ENCODE data around the gene MSL3B.

Gene MSL3B

GRCh38 chr2:233912691-233913423 lies 44.7 kb upstream of the MSL3B start:
- H3K4me1 ChIP-seq (ENCODE audit: low read length): no peaks in the 10 kb centered on the region

GRCh38 chr2:233907627-233908026 lies 39.4 kb upstream of the MSL3B start:
- Histone ChIP-seq H3K27me3 (replicated peaks; ENCODE audit: insufficient read depth, low read length) (no peaks in the 10 kb centered on the region), H3K4me1 (ENCODE audit: low read length) (no peaks in the 10 kb centered on the region), H3F3A (ENCODE audit: insufficient read depth, low read length) (no peaks in the 10 kb centered on the region), H3K9me2 (replicated peaks; ENCODE audit: insufficient read depth, low read length) (no peaks in the 10 kb centered on the region), H3K36me3 (replicated peaks; ENCODE audit: insufficient read depth, low read length) (no peaks in the 10 kb centered on the region), H3K9ac (ENCODE audit: low read length) (no peak overlapping the region), H4K20me1 (ENCODE audit: insufficient read depth, low read length) (no peaks in the 10 kb centered on the region), H3K27ac (ENCODE audit: low read length) (no peak overlapping the region), H2AFZ (ENCODE audit: low read length) (no peak overlapping the region), H3K79me2 (ENCODE audit: low read length) (no peaks in the 10 kb centered on the region), H3K4me2 (ENCODE audit: low read depth, low read length) (no peak overlapping the region), H3K4me3 (ENCODE audit: low read length) (no peak overlapping the region), H3K9me3 (replicated peaks; ENCODE audit: insufficient read depth, low read length) (no peaks in the 10 kb centered on the region)
- TF ChIP-seq EZH2 (optimal IDR thresholded peaks at IDR 0.05; ENCODE audit: low read depth, low read length) (no peak), CTCF (IDR thresholded peaks at IDR 0.05; ENCODE audit: low read length) (no peak), EZH2phosphoT487 (IDR thresholded peaks at IDR 0.05; ENCODE audit: low read length) (no peak)
- no peak for DNase-seq

More at GRCh38 chr2:233912691-233913423, 44.7 kb upstream of the MSL3B start:
- no peak overlapping the region for H3K4me2 ChIP-seq (ENCODE audit: low read depth, low read length)
- no peak overlapping the region for H3K4me3 ChIP-seq (ENCODE audit: low read length)
- H3K27me3 ChIP-seq (replicated peaks; ENCODE audit: insufficient read depth, low read length): no peaks in the 10 kb centered on the region
- H3K27ac ChIP-seq (ENCODE audit: low read length): no peak overlapping the region
- no peaks in the 10 kb centered on the region for H3K79me2 ChIP-seq (ENCODE audit: low read length)
- no peaks in the 10 kb centered on the region for H3F3A ChIP-seq (ENCODE audit: insufficient read depth, low read length)
- H3K9me3 ChIP-seq (replicated peaks; ENCODE audit: insufficient read depth, low read length): no peaks in the 10 kb centered on the region
- H2AFZ ChIP-seq (ENCODE audit: low read length): no peak overlapping the region
- H4K20me1 ChIP-seq (ENCODE audit: insufficient read depth, low read length): no peaks in the 10 kb centered on the region
- no peak for DNase-seq
- TF ChIP-seq CTCF (IDR thresholded peaks at IDR 0.05; ENCODE audit: low read length) (no peak), EZH2phosphoT487 (IDR thresholded peaks at IDR 0.05; ENCODE audit: low read length) (no peak), EZH2 (optimal IDR thresholded peaks at IDR 0.05; ENCODE audit: low read depth, low read length) (no peak)
- no peaks in the 10 kb centered on the region for H3K36me3 ChIP-seq (replicated peaks; ENCODE audit: insufficient read depth, low read length)
- no peaks in the 10 kb centered on the region for H3K9me2 ChIP-seq (replicated peaks; ENCODE audit: insufficient read depth, low read length)
- no peak overlapping the region for H3K9ac ChIP-seq (ENCODE audit: low read length)

- H3K4me1 ChIP-seq (ENCODE audit: low read length): no peaks in the 10 kb centered on the region
- no peaks in the 10 kb centered on the region for H3K9me3 ChIP-seq (replicated peaks; ENCODE audit: insufficient read depth, low read length)
- H3K4me2 ChIP-seq (ENCODE audit: low read depth, low read length): no peak overlapping the region
- H3K27me3 ChIP-seq (replicated peaks; ENCODE audit: insufficient read depth, low read length): no peaks in the 10 kb centered on the region
- no peaks in the 10 kb centered on the region for H3F3A ChIP-seq (ENCODE audit: insufficient read depth, low read length)
- no peaks in the 10 kb centered on the region for H3K79me2 ChIP-seq (ENCODE audit: low read length)
- H3K9me2 ChIP-seq (replicated peaks; ENCODE audit: insufficient read depth, low read length): no peaks in the 10 kb centered on the region
- H2AFZ ChIP-seq (ENCODE audit: low read length): no peak overlapping the region
- H3K36me3 ChIP-seq (replicated peaks; ENCODE audit: insufficient read depth, low read length): no peaks in the 10 kb centered on the region
- no peak overlapping the region for H3K4me3 ChIP-seq (ENCODE audit: low read length)
- H3K27ac ChIP-seq (ENCODE audit: low read length): no peak overlapping the region
- H4K20me1 ChIP-seq (ENCODE audit: insufficient read depth, low read length): no peaks in the 10 kb centered on the region
- H3K9ac ChIP-seq (ENCODE audit: low read length): no peak overlapping the region
- no peak for DNase-seq
- TF ChIP-seq EZH2phosphoT487 (IDR thresholded peaks at IDR 0.05; ENCODE audit: low read length) (no peak), CTCF (IDR thresholded peaks at IDR 0.05; ENCODE audit: low read length) (no peak), EZH2 (optimal IDR thresholded peaks at IDR 0.05; ENCODE audit: low read depth, low read length) (no peak)
These were observed 37.8 kb upstream of the MSL3B start for GRCh38 chr2:233905945-233906344.
